Stimulated activated CD8-positive, alpha-beta memory T cell treated with anti-CD3 and anti-CD28 coated beads, Interleukin-7, amount 100 ng/mL, for 24 hours (primary cell): ENCODE measurements around the gene TVP23A.
"Not testable (repeated sequence)": the region's sequence is repeated elsewhere in the genome, so short reads cannot be mapped to it uniquely, and the experiment has no call there.

Source experiments
- DNase-seq: peaks from one replicate; pipeline ENCODE4 v3.0.0-alpha.2; 2020; ENCODE audit warnings: low read depth

The TVP23A gene

DNA sequence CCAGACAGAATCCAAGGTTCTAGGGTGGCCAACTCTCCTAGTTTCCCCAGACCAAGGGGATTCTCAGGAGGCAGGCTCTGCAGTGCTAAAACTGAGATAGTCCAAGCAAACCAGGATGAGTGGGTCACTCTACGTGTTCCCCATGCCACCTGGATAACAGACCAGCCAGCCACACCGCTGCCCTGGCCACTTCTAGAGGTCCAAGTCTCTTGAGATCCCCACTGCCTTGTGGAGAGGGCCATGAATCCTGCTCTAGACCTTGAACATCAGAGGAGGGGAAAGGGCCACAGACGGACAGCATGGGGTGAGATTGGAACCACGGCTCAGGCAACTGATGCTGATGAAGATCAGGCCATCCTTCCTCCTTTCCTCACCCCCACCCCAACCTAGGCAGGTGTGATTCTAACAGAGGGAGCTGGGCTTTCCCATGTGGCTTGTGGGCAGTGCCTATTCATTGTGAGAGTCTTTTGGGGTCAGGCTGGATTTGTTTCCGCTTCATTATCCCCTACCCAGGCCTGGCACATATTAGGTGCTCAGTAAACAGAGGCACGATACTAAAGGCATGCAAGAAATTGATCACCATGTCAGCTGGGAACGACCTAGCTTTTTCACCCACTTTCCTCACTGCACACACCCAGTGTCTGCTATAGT is 16.8 kb upstream of the TVP23A start:
- DNase-seq, result no peak

DNA sequence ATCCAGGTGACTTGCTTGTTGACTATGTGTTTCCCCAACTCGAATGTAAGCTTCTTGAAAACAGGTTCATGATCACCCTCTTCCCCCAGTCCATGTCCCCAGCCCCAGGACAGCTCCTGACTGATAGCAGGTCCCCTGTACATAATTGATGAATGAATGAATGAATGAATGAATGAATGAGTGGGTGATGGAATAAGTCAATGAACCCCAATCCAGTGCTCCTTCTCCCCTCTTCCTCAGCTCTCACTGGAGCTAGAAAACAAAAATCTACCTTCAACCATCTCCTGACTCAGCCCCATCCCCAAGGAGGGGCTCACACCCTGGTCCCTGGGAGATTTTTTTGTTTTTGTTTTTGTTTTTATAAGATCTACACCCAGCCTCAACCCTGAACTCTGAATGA is 16.2 kb upstream of the TVP23A start:
- DNase-seq, result no peak

DNA sequence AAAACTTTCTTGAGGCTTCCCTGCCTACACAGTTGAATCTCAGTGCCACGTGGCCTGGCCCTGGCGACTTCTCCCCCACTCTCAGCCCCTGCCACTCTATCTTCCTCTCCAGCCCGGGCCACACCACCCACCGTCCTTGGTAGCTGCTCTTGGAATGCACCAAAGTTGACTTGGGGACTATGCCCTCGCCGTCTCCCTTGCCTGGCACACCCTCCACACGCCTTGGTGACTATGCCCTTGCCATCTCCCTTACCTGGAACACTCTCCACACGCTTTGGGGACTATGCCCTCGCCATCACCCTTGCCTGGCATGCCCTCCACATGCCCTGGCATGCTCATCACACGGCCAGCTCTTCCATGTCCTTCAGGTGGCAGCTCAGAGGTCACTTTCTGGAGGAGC is 15.5 kb upstream of the TVP23A start:
- DNase-seq, result no peak

DNA sequence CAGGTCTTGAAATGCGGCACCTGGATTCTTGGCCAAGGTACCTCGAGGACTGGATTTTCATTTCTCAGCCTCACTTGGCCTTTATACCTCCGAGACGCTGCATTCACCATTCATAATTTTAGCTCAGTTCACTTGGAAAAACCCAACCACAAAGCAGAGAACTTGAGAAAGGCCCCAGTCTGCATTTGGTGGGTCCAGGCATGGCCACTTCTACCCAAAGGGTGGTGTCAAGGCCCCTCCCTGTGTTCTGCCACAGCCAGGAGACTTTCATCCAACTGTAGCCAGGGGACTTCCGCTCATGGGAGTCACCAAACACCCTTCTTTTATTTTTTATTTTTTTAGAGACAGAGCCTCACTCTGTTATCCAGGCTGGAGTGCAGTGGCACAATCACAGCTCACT is 14.7 kb upstream of the TVP23A start:
- no peak for DNase-seq

DNA sequence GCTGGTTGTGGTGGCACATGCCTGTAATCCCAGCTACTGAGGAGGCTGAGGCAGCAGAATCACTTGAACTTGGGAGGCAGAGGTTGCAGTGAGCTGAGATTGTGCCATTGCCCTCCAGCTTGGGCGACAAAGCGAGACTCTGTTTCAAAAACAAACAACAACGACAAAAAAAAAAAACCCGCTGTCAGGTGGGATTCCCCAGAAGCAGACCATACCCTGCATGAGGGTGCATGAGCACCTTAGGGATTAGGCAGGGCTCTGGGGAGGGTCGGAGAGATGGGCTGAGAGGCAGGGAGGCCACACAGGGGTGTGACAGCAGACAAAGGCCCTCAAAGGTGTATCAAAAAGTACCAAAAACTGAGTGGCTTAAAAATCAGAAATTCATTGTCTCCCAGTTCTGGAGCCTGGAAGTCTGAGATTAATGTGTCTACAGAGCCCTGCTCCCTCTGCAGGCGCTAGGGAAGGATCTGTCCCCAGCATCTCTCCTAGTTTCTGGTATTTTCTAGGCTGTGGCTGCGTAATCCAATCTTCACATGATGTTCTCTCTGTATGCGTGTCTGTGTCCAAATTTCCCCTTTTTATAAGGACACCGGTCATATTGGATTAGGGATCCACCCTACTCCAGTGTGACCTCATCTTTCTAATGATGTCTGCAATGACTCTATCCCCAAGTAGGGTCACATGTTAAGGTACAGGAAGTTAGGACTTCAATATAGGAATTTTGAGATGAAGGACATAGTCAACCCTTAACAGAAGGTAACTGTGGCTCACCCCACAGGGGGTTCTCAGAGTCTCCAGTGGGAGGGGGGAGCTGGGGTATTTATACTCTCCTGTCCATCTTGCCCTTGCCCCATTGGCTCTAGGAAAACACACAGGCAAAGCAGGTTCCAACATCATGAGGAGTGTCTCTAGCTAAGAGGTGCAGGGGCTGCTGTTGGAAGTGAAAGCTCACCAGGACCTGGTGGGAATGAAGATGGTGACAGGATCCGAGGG is 13.6 kb upstream of the TVP23A start:
- DNase-seq, result no peak

DNA sequence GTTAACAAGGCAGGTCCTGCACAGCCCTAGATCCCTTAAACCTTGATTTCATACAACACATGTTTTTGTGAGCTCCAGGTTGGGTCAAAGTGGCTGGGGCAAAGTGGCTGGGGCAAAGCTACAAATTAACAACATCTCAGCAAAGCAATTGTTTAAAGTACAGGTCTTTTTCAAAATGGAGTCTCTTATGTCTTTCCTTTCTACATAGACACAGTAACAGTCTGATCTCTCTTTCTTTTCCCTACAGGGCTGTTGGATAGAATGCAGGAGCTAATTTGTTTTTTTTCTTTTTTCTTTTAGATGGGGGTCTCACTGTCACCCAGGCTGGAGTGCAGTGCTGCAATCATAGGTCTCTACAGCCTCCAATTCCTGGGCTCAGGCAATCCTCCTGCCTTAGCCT is 11.6 kb upstream of the TVP23A start:
- DNase-seq, result not testable (repeated sequence)

DNA sequence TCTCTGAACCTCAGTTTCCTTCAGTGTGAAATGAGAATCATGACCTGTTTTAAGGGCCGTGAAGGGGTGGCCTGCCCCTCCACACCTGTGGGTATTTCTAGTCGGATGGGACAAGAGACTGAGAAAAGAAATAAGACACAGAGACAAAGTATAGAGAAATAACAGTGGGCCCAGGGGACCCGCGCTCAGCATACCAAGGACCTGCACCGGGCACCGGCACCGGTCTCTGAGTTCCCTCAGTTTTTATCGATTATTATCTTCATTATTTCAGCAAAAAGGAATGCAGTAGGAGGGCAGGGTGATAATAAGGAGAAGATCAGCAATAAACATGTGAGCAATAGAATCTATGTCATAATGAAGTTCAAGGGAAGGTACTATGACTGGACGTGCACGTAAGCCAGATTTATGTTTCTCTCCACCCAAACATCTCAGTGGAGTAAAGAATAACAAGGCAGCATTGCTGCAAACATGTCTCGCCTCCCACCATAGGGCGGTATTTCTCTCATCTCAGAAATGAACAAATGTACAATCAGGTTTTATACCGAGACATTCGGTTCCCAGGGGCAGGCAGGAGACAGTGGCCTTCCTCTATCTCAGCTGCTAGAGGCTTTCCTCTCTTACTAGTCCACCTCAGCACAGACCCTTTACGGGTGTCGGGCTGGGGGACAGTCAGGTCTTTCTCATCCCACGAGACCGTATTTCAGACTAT is 10.9 kb upstream of the TVP23A start:
- DNase-seq, result not testable (repeated sequence)

DNA sequence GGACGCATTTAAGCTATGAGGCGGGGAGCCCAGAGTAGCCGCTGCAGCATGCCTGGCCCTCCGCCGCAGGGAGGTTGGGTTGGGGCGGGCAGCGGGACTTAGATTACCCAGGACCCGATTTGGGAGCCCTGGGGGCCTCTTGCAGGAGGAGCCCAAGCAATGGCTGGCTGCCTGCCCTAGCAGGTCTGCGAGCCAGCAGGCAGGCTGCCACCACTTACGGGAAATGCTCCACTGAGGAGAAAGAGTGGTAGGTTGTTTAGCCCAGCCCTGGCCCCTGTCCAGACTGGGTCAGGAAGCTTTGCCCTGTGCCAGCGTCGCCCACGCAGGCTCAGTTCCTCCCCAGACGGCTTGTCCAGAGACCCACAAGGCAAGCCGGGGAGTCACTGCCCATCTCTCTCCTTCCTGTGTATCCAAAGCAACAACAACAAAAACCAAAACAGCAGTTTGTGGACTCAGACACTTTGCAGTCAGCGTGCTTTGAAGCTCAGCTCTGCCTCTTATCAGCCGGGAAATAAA is 10.3 kb upstream of the TVP23A start:
- no peak for DNase-seq

DNA sequence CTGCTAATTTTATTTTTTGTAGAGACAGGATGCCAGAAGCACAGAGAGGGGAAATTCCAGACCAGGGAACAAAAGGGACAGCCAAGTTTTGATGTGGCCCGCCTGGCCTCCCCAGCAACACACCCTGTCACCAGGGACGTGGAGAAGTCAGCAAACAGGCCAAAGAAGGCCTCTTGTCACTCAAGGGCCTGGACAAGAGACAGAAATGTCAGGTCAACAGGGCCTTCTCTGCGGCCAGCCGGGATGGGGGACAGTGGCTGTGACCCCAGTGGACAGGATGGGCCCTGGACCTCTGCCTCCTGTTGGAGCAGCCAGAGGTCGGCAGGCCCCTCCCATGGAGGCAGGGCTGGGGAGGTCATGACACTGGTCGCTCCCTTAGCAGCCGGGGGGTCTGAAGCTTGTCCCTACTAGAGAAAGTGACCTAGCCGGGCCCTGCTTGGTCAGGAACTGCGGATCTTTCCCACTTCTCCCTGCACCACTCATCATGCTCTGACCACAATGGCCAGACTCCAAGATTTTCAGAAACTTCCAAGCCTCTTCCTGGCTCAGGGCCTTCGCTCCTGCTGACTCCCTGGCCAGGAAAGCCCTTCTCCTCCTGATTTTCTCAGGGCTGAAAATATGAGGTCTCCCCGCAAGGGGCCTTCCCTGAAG is 9.2 kb upstream of the TVP23A start:
- no peak for DNase-seq

DNA sequence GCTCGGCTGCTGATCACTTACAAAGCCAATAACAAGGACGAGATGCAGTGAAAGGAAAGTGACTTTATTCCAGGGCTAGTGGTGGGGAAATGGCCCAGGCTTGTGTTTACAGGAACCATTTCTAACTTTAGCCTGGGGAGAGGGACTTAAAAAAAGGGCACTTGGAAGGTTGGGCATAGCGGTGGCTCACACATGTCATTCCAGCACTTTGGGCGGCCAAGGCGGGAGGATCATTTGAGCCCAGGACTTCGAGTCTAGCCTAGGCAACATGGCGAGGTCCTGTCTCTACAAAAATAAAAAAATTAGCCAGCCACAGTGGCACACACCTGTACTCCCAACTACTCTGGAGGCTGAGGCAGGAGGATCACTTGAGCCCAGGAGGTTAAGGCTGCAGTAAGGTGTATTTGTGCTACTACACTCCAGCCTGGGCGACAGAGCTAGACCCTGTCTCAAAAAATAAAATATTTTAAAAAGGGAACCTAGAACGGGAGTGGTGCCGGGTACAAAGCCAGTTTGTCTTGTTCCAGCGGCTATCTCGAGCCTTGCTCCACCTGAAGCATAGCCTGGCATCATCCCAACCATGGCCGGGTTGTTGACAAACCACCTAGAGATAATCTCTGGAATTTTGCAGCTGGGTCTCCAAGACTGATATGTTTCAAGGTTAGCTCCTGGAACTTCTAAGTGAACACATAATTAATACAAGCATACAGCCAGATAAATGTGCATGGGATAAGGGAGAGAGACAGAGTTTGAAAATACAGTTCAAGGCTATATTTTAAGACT is 5.7 kb upstream of the TVP23A start:
- DNase-seq, result no peak

DNA sequence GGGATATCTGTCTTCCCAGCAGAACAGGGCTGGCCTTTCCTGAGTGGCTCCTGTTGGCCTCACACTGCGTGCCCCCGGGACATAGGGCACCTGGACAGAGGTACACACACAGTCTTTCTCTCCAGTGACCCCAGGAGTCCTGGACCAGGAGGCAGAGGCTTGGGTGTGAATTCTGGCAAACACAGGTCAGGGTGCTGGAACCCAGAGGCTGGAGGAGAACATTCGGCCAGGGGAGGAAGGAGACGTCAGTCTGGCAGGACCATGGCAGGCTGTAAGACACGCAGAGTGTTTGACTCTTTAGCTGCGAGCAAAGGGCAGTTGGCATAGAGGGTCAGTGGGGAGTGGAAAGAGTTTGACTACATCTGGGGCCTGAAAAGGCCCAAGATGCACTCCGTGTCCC is 4.1 kb upstream of the TVP23A start:
- no peak for DNase-seq

DNA sequence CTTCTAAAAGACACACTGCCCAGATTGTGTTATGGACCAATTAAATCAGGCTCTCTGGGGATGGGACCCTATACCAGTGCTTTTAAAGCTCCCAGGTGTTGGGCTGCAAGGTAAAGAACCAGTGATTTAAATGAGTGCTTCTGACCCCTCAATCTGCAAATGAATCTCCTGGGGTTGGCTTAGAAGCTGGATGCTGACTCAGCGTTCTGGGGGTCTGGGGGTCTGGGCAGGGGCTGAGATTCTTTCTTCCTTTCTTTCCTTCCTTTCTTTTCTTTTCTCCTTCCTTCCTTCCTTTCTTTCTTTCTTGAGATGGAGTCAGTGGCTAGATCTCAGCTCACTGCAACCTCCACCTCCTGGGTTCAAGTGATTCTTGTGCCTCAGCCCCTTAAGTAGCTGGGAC is 2.0 kb upstream of the TVP23A start:
- DNase-seq, result no peak

DNA sequence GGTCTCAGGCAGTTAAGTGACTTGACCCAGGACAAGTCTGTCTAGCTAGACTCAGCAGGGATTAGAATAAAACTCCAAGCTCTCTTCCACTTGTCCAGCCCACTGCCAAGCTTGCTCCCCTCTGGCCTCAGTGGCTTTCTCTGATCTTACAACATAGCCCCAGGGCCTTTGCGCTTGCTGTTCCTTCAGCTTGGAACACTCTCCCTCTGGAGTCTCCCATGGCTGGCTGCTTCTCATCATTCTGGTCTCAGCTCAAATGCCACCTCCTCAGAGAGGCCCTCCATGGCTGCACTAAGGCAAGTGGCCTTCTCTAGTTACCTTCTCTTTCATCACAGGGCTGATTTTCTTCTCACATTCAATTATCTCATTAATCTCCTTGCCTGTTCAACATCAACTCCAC is 1.1 kb downstream of the TVP23A start:
- DNase-seq, result no peak

DNA sequence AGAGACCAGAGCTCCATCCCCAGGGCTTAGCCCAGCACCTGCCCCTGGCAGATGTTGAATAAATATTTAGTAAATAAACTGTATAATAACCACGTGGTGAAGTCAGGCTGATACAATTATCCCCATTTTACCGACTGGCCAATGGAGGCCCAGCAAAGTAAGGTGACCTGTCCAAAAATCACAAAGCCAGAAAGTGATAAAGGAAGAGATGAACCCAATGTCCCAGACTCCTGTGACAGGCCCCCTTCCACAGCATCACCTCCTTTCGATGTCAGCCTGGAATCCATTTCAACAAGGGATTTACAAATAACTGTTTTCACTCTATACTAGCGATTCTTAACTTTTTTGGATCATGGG is 5.5 kb downstream of the TVP23A start:
- no peak for DNase-seq

DNA sequence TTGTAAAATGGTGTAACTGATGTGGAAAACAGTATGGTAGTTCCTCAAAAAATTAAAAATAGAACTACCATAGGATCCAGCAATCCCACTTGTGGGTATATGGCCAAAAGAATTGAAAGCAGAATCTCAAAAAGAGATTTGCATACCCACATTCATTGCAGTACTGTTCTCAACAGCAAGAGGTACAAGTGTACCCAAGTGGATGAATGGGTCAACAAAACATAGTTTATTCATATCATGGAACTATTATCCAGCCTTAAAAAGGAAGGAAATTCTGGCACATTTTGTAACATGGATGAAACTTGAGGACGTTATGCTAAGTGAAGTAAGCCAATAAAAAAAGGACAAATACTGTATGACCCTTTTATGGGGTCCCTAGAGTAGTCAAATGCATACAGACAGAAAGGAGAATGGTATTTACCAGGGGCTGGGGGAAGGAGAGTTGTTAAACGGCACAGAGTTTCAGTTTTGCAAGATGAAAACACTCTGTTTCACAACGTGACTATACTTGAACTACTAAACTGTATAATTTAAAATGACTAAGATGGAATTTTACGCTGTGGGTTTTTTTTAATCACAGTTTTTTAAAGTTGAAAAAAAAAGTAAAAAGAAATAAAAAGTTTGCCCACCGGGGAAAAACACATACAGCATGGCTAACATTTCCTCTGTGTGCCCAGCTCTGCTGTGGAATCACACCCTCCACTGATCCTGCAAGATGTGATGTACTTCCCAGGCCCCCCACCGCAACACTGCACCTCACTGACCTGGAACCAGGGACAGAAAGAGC is 6.1 kb downstream of the TVP23A start:
- no peak for DNase-seq

DNA sequence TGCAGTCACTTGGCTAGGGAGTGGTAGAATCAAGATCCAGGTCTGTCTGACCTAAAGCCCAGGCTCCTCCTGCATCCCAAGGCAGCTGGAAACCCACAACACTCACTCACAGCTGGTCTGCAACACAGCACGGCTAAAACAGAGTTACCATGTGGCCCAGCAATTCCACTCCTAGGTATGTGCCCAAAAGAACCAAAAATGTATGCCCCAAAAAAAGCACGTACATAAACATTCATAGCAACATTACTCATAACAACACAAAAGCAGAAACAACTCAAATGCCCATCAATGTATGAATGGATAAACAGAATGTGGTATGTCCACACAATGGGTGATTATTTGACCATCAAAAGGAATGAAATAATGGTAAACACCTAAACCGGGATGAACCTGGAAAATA is 8.9 kb downstream of the TVP23A start:
- DNase-seq, result no peak

DNA sequence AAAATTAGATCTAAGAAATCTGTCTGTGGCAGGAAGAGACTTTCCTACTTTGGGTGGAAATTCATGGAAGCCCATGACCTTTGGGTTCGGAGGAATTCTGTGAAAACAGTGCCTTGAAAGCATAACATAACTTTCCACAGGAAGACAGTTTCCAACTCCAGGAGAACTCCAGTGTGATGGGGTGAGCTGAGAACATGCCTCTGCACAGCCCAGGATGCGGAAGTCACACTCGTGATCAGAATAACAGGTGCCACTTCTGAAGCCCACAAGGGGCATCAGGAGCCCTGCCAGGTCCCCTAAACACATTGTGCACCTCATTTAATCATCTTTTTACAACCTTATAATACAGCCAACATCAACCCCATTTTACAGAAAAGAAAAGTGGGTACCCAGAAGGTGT is 9.7 kb downstream of the TVP23A start:
- no peak for DNase-seq

DNA sequence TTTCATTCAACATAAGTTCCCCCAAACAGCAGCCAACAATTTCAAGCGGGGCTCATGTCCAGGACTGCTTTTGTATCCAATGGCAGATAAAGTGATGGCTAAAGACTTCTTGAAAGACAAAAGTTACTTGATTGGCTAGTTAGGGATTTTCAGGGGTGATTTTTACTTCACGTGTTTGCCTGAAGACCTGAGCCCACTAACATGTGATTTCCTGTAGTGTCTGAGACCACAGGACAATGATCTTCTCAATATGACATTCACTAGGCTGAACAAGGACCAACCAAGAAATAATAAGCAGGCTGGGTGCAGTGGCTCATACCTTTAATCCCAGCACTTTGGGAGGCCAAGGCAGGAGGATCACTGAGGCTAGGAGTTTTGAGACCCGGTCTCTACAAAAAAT is 10.4 kb downstream of the TVP23A start:
- DNase-seq, result no peak

DNA sequence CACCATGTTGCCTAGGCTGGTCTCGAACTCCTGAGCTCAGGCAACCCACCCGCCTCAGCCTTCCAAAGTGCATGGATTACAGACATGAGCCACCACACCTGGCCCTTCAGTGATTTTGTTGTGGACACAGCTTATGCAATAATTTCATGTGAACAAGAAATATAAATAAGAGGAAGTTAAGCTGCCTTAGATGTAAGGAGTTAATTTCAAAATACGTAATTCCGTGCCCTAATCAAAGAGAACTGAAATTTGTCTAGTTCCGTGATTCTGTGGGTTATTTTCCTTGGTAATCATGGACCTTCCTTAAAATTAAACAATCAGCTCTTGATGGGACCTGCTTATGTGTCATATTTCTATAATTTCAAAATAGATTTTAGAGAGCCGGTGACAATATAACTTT is 11.9 kb downstream of the TVP23A start:
- DNase-seq, result no peak

DNA sequence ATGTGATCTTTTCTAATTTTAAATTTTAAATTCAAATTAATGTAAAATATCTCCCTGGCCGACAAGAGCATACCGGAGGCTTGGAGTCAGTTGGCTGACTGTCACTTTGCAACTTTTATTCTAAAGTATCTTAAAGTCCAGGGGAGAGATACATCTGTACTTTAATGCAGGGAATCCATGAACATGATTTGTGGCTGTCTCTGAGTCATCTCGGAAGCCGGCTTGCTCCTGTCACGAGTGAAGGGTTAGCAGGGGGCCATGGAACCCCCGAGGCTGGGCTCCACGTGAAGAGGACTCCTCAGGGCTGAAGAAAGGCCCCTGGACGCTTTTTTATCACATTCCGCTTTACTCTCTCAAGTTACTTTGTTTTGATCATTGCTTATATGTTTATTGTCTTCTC is 13.3 kb downstream of the TVP23A start:
- DNase-seq, result no peak

DNA sequence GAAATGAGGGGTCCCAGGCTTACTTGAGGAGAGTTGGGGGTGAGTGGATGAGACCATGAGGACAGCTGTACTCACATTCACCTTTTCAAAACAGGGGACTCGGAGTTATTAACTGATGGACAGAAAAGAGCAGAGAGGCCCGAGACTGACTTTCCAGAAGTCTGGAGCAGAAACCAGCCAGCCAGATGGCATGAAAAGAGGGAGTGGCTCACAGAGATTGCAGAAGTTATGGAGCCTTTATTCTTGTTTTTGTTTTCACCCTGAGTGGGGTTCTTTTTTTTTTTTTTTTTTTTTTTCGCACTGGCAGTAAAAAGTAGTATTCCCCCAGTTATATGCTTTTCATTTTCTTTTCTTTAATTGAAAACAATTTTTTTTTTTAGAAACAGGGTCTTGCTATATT is 18.9 kb downstream of the TVP23A start:
- DNase-seq, result no peak
